ENCODE data around the gene HLCS. TPM values are rescaled to one million over a fixed set of nuclear protein-coding genes. Genes with fewer than 3 reads are reported as not detected.

The HLCS gene
- polyA plus RNA-seq, 4 donors = 15.8 to 18.0 (median 16.2) TPM

DNA sequence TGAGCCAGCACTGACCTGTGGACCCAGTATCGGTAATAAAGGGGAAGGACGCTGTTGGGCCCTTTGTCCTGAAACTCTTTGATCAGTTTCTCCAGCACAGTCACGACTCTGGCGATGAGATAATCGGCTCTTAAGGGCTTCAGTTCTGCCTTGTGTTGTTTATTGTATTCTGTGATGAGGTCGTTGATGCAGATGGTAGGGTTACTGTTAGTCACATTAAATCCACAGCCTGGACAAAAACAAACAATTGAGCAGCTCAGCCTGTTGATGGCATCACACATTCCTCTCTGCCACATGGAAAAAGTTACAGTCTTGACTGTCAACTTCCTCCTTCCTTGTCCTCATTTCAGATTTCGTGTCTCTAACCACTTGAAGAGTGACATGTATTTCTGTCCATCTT, 209.9 kb downstream of the HLCS start:
- no peak for DNase-seq (ENCODE audit: low read depth in 4 of 4, low spot score in 2 of 4)

DNA sequence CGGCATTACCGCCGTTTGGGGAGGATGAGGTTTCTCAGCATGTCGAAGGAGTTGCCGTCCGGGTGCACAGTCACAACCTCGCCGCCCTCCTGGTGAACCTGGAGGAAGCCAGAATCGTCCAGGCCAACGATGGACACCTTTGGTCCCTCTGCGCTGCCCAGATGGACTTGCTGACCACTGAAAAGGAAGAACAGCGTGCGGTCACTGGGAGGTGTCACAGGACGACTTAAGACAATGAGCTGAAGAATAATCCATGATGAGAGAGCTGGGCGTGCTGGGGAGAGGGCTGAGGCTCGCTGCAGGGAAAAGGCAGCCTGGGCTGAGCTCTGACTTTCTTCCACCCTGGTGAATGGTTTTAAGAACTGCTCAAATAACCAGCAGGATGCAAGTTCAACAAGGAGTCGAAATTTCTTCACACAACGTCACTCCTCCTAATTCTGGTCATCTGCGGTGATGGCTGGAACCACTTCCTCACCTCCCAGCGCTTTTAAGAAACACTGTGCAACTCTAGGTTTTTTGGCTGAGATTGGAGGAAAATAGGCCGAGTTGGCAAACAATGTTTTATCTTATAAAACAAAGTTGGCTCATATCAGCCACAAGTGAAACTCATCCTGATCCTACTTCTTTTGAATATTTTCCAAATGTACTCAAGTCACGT, 212.1 kb downstream of the HLCS start:
- DNase-seq (ENCODE audit: low read depth in 4 of 4, low spot score in 2 of 4) = no peak

DNA sequence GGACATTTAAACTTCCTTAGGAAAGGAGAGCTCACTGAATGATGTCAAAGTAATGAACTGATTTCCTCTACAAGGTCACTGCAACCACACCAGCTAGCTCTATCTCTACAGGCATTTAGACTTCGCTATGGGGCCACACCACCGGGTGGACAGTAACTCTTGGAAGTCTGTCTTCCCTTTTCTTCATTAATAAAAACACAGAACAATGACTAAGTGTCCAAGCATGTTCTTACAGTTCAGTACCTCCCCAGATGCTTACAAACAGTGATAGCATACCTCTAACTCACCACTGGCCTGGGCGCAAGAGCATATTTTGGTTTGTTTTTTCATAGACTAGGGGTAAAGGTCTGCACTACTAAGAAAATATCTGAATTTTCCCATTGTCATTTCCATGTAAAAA, 212.9 kb downstream of the HLCS start:
- no peak for DNase-seq (ENCODE audit: low read depth in 4 of 4, low spot score in 2 of 4)

DNA sequence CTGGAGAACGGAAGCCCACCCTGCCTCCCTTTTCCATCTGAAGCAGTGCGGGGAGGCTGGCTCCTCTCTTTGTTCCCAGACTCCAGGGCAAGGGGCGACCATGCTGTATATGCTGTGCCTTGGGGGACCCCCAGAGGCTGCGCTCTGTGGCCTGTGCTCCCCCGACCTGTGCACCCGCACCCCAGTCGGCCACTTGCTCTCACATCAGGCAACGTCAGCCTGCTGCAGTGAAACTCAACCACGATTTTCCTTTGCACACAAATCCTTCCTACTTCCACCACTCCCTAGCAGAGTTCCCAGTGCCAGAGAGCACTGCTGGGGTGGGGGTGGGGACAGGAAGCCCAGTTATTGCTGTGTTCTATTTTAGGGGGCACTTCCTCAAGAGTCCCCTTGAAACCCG, 215.1 kb downstream of the HLCS start:
- DNase-seq (ENCODE audit: low read depth in 4 of 4, low spot score in 2 of 4) = no peak

DNA sequence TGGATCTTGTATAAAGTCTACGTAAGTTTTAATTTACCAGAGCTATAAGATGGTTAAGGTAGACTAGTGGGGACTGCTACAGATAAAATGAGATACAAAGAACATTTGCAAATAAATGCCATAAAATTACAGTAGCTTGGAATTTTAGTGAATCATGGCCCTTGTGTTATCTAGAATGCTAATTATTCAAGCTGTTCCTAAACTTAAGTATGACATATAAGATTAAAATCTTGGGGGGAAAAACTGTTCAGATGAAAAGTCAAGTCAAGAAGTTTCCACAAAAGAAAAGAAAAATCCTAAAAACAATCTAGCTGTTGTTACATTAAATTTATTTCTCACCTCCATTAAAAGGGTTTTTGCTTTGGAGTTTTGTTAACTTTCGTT, 215.9 kb downstream of the HLCS start:
- DNase-seq (ENCODE audit: low read depth in 4 of 4, low spot score in 2 of 4) = no peak

DNA sequence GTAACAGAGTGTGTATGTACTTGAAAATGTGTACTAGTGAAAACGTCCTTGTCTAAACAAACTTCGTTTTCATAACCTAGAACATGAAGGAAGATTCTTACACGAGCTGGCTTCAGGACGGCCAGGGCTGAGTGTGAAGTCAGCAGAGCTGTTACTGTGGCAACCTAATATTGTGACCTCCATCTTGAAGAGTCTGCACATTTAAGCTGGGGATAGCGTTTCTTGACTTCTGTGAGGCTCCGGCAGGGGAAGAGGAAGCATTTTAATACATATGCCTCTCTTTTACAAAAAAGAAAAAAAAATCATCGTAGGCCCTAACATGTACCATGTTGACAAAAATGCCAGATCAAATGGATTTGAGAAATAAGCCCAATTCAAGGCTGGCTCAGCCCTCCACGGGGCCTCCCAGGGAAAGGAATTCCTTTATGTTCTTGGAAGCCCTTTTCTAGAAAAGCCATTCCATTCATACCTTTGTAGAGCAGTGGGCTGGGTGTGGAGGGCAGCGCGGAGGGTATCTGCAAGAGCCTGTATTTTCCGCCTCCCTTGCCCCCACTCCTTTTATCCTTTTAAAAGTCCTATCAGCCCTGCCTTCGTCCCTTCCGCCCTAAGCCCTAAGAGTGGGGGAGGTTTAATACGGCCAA, 216.4 kb downstream of the HLCS start:
- DNase-seq (ENCODE audit: low read depth in 4 of 4, low spot score in 2 of 4) = no peak

DNA sequence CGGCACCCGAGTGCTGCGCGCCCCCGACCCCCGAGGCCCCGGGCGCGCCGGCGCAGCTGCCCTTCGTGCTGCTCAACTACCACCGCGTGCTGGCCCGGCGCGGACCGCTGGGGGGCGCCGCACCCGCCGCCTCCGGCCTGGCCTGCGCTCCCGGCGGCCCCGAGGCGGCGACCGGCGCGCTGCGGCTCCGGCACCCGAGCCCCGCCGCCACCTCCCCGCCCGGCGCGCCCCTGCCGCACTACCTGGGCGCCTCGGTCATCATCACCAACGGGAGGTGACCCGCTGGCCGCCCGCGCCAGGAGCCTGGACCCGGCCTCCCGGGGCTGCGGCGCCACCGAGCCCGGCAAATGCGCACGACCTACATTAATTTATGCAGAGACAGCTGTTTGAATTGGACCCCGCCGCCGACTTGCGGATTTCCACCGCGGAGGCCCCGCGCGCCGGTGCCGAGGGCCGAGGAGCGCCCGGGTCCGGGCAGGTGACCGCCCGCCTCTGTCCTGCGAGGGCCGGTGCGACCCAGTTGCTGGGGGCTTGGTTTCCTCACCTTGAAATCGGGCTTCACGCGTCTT, 218.6 kb downstream of the HLCS start:
- DNase-seq (ENCODE audit: low read depth in 4 of 4, low spot score in 2 of 4) = no peak

DNA sequence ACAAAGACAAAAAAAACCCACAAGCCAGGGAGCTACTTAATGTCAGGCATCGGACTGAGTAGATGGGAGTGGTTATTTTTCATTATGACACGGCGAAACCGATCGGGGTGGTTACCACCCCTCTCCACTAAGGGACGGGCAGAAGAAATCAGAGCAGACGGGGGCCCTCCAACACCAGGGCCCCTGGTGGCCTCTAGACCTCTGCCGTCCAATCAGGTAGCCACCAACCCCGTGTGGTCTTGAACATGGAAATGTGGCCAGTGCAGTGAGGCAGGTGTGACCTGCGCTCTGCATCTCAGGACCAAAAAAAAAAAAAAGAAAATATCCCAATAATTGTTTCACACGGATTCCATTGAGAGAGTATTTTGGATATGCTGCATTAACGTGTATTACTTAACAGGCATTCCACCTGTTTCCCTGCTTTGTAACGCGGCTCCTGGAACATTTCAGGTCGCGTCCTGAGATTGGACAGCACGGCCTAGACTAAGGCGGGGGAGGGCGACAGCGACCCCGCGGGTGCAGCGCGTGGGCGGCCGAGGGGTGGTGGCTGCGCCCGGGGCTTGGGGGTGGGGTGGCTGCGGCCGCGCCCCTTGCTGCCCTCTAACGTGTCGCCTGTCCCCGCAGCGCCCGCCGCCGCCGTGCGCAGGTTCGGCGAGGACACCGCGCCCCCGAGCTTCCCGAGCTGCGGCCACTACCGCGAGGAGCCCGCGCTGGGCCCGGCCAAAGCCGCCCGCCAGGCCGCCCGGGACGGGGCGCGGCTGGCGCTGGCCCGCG, 219.2 kb downstream of the HLCS start:
- DNase-seq (ENCODE audit: low read depth in 4 of 4, low spot score in 2 of 4) = no peak

DNA sequence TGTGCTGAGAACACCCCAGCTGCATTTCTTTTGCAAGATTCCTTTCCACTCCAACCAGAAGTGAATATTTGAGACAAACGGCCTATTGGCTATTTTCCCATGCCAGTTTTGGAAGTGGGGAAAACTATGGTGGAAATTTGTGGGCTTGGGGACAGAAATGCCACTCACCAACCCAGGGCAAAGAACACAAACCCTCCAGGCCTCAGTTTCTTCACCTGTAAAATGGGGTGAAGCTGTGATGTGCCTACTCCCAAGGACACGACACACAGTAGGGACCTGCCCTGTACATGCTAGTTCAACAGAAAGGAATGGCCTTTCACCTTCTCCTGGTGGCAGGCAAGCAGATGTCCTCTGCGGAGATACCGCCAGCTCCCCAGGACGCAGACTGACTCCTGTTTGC, 221.0 kb downstream of the HLCS start:
- no peak for DNase-seq (ENCODE audit: low read depth in 4 of 4, low spot score in 2 of 4)

DNA sequence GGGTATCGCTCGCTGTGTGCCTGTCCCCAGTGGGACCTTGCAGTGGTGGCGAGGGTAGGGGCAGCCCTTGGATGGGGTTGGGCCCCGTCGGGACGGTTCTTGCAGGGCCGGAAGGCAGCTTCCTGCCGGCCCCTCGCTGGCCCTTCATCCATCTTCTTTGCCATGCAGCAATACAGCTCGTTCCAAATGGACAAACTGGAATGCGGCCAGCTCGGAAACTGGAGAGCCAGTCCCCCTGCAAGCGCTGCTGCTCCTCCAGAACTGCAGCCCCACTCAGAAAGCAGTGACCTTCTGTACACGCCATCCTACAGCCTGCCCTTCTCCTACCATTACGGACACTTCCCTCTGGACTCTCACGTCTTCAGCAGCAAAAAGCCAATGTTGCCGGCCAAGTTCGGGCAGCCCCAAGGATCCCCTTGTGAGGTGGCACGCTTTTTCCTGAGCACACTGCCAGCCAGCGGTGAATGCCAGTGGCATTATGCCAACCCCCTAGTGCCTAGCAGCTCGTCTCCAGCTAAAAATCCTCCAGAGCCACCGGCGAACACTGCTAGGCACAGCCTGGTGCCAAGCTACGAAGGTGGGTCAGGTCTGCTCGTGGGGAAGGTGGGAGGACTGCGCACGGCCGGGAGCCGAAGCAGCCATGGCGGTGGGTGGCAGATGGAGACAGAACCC, 221.8 kb downstream of the HLCS start:
- DNase-seq (ENCODE audit: low read depth in 4 of 4, low spot score in 2 of 4) = peak in 1 of 4 donors; percentile 82

DNA sequence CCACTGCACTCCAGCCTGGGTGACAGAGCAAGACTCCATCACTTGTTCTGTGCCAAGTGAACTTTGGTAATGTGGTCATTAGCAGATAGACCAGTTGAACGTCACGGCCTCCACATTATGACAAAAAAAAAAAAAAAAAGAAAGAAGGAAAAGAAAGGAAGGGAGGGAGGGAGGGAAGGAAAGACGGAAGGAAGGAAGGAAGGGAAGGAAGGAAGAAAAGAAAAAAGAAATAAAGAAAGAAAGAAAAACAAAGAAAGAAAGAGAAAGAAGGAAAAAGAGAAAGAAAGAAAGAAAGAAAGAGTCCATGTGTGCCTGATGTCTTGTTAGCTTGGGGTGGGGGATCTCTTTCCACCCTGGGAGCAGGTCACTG, 222.3 kb downstream of the HLCS start:
- DNase-seq (ENCODE audit: low read depth in 4 of 4, low spot score in 2 of 4) = no peak

DNA sequence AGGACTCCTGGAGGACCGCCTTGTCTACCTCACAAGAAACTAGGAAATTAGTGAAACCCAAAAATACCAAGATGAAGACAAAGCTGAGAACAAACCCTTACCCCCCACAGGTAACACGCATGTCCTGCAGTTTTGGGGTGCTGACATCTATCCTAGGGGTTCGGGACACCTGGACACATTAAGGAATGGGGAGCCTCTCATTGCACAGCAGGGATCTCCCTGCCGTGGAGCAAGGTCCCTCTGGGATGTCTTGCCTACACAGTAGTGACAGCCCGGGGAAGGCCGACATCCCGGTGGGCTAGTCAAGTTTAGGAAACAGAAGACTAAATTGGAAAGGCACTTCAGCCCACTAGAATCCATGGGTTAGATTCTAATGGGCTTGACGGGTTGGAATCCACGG, 223.0 kb downstream of the HLCS start:
- DNase-seq (ENCODE audit: low read depth in 4 of 4, low spot score in 2 of 4) = no peak

DNA sequence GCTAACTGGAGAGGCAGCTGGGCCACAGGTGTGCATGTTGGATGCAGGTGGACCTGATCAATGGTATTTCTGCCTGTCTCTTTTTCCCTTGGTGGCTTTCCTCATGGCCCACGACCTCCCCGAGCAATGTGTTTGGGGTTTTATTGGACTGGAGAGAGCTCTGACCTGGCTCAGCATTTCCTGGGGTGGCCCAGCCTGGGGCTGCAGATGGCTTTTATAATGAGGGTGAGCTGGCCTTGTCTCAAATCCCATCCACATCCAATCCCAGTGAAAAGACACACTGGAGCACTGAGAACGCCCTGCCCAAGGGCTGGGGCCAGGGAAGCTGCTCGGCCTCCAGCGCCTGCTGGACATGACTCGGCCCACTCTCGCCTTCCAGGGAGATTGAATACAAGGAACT, 223.5 kb downstream of the HLCS start:
- DNase-seq (ENCODE audit: low read depth in 4 of 4, low spot score in 2 of 4) = no peak

DNA sequence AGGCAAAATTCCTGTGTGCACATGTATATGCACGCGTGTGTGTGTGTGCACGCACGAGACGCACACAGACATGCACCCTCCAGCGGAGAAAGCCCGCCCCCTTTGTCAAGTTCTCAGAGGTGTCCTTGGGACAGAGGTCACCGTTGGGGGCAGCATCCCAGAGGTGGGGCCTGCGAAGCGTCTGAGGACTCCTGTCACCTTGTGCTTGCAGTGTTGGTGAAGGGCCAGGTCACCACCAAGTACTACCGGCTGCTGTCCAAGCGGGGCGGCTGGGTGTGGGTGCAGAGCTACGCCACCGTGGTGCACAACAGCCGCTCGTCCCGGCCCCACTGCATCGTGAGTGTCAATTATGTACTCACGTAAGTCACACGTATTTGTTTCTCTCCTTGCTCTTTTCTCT, 225.0 kb downstream of the HLCS start:
- DNase-seq (ENCODE audit: low read depth in 4 of 4, low spot score in 2 of 4) = no peak

DNA sequence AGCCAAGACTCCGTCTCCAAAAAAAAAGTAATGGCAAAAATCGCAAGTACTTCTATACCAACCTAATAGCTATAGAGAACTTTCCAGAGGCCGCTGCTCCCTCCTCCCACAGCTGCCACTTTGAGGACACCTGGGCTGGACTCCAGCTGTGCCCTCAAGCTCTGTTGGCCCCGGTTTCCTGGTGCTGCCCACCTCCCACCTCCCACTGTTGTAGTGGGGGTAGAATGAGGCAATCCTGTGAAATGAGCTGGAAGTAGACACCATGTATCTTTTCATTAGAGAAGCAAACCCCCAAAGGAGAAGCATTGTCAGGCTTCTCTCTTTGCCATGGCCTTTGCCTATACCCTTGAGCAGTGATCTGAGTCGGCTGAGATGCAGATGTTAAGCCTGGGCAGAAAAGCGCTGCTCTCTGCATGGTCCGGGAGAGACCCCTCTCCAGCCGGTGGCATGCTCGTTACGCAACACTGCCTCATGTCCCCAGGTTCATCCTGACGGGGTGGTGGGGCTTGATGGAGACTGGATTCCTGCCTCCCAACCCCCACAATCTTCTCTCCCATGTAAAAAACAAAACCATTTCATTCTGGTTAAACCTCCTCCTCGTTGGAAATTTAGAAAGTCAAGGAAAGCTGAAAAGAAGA, 227.9 kb downstream of the HLCS start:
- no peak for DNase-seq (ENCODE audit: low read depth in 4 of 4, low spot score in 2 of 4)

DNA sequence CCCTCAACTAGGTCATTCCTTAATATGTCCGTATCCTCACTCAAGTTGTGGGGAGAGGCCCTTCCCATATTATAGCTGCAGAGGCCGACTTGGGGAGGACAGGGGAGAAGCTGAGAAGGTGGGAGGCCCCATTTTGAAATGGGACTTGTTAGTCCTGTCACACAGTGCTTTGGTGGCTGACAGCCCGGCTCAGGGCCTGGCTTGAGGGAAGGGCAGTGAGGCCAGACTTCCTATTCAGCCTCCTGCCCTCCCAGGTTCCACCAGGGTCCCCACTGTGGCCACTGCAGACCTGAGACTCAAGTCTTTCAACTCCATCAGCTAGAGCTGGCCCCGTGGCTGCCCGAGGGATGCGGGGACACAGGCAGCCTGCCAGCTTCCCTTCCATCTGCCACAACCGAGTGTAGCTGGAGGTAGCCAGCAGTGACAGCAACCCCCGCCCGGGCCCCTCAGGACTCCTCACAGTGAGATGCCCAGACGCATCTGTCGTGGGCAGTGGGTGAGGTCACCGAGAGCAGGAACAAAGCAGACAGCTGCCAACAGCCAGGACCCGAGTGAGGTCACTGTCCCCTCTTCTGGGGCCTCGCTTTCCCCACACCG, 230.6 kb downstream of the HLCS start:
- DNase-seq (ENCODE audit: low read depth in 4 of 4, low spot score in 2 of 4) = no peak

DNA sequence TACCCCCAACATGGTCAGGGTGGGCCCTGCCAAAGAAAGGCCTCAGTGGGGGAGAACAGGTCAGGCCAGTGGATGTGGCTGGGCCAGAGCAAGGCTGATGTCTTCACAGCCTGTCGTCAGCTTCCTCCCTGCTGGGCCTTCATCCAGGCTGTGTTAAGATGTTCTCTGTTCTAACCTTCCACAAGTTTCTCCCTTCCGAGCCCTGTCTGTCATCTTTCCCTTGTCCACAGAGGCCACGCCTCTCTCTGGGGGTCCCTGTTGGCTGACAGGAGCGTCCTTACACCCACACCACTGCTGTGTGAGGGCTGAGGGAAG, 231.3 kb downstream of the HLCS start:
- DNase-seq (ENCODE audit: low read depth in 4 of 4, low spot score in 2 of 4) = no peak

DNA sequence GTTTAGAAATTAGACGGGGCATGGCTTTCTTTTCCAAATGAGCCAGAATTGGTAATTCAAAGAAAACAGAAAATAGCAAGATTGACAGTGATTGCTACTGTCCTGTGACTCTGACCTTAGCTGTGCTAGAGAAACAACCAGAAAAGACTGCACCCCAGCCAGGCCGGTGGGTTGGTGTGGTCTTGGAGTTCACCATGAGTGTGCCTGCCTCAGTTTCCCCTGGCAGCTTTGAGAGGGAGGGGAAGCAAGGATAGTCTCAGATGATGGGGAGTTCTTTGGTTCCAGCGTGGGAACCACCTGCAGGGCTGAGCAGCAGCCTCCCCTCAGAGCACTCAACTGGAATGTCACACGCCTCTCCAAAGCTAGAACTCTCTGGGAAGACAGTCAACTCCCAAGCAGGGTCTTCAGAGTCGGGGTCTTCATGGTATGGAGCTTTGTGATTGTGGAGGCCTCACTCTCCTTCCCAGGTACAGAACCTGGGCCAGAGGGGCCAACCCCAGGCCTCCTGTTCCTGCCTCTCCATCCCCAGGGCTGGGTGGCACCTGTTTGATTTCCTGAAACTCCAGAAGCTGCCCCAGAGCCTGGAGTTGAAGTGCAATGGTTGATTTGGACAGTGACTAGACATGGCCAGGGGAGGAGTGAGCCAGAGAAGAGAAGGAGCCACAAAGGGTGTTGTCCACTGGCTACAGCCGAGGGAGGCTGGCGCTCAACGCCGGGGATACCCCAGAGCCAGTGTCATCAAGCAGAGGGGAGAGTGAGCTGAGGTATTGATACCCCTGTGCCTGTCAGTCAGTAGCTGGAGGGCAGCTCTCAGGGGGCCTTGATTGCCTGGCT, 231.9 kb downstream of the HLCS start:
- DNase-seq (ENCODE audit: low read depth in 4 of 4, low spot score in 2 of 4) = no peak

DNA sequence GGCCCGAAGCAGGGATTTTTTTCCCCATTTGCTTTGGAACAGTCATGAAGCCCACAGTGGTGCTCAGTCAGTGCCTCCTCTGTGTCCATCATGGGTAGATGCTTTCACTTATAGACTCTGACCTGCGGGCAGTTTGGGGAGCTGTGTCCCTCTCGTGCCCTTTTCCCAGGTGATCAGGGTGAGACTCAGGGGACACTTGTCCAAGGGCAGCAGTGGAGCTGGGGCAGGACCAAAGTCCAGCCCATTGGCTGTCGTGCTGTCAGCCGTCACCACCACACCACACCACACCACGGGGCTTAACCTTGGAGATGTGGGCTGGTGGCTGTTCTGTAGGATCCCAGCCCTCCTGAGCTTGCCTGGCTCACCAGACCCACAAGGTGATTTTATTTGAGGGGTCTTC, 232.6 kb downstream of the HLCS start:
- DNase-seq (ENCODE audit: low read depth in 4 of 4, low spot score in 2 of 4) = no peak

DNA sequence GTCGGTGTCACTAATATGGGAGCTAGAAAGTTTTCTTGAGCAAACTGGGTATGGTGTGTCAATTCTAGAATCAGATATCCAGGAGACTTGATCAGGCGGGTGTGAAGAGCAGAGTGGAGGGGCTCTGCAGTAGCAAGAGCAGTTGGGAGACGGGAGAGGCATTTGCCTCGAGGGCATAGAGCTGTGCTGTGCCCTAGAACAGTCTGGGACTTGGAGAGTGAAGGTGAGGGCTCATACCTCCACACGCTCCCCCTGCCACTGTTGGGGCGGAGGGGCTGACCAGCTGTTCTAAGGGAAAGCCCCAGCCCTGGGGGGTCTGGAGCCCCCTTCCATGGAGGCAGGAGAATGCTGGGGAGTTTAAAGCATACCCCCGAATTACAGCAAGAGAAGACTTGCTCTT, 233.7 kb downstream of the HLCS start:
- DNase-seq (ENCODE audit: low read depth in 4 of 4, low spot score in 2 of 4) = no peak
